GM18508 (cell line): ENCODE results near the gene GRID1.
A peak's percentile ranks its signal among the peaks of the same experiment; 100 is the strongest.
"Not testable (repeated sequence)": the region's sequence is repeated elsewhere in the genome, so short reads cannot be mapped to it uniquely, and the experiment has no call there.

Experiments
- ATAC-seq: cut with Tn5 transposase; IDR thresholded peaks from one replicate; pipeline ENCODE4 v1.9.1; 2021; ENCODE audit warnings: moderate number of reproducible peaks; ENCODE audit not compliant: insufficient read depth, unreplicated experiment

Gene GRID1

GRCh38 chr10:86392723-86393094 lies 26.1 kb upstream of the GRID1 start:
- ATAC-seq: peak; percentile 37

- ATAC-seq: no peak
These were observed 25.6 kb upstream of the GRID1 start for GRCh38 chr10:86391986-86392722.

- ATAC-seq: no peak
These were observed 24.7 kb upstream of the GRID1 start for GRCh38 chr10:86391236-86391840.

- no peak for ATAC-seq
These were observed 23.9 kb upstream of the GRID1 start for GRCh38 chr10:86390337-86391120.

GRCh38 chr10:86389441-86390193 lies 23.0 kb upstream of the GRID1 start:
- peak; percentile 41 for ATAC-seq

- not testable (repeated sequence) for ATAC-seq
These were observed 22.5 kb upstream of the GRID1 start for GRCh38 chr10:86389109-86389440.

GRCh38 chr10:86388119-86388704 lies 21.6 kb upstream of the GRID1 start:
- no peak for ATAC-seq

GRCh38 chr10:86387178-86387794 lies 20.7 kb upstream of the GRID1 start:
- no peak for ATAC-seq

- ATAC-seq: no peak
These were observed 19.2 kb upstream of the GRID1 start for GRCh38 chr10:86385806-86386205.

GRCh38 chr10:86377797-86378146 lies 11.2 kb upstream of the GRID1 start:
- ATAC-seq: no peak

- peak; percentile 87 for ATAC-seq
These were observed 10.5 kb upstream of the GRID1 start for GRCh38 chr10:86376852-86377796.

- ATAC-seq: no peak
These were observed 9.8 kb upstream of the GRID1 start for GRCh38 chr10:86376403-86376802.

GRCh38 chr10:86375204-86375603 lies 8.6 kb upstream of the GRID1 start:
- no peak for ATAC-seq

GRCh38 chr10:86374664-86375063 lies 8.1 kb upstream of the GRID1 start:
- no peak for ATAC-seq

GRCh38 chr10:86373828-86374227 lies 7.2 kb upstream of the GRID1 start:
- no peak for ATAC-seq

- no peak for ATAC-seq
These were observed 6.7 kb upstream of the GRID1 start for GRCh38 chr10:86373251-86373650.

GRCh38 chr10:86372784-86373239 lies 6.2 kb upstream of the GRID1 start:
- ATAC-seq: no peak

GRCh38 chr10:86372119-86372783 lies 5.7 kb upstream of the GRID1 start:
- no peak for ATAC-seq
